Keratinocyte (primary cell): ENCODE data around the gene C10orf67. TPM values are rescaled to one million over a fixed set of nuclear protein-coding genes. Genes with fewer than 3 reads are reported as not detected.

Experiments
- DNase-seq: peaks from one replicate; pipeline ENCODE4 v3.0.0-alpha.2; 2011; ENCODE audit warnings: low read depth, missing footprints, low spot score
- FAIRE-seq: peaks from 2 replicates; lab custom pipeline; 2011; peaks lifted over from hg19 to GRCh38; lab: Jason Lieb, UNC
- H2AFZ ChIP-seq: 2 replicates; pipeline ENCODE4 v1.6.0; 2012; ENCODE audit warnings: low read length, control low read depth, inconsistent platforms; ENCODE audit not compliant: control insufficient read depth
- H3K27ac ChIP-seq: 2 replicates; pipeline ENCODE4 v1.5.1; 2011; ENCODE audit warnings: low read length; ENCODE audit not compliant: control insufficient read depth, insufficient read depth
- H3K27me3 ChIP-seq: 3 replicates; pipeline ENCODE4 v1.6.0; 2011; ENCODE audit warnings: low read length; ENCODE audit not compliant: control insufficient read depth, insufficient read depth; ENCODE audit errors: extremely low read depth
- H3K36me3 ChIP-seq, 2 experiments: 2 replicates in 1 of 2; 3 replicates in 1 of 2; pipeline ENCODE4 v1.5.1; 2011; ENCODE audit warnings: low read length in 2 of 2, mild to moderate bottlenecking in 1 of 2; ENCODE audit not compliant: control insufficient read depth in 2 of 2, insufficient read depth in 2 of 2; ENCODE audit errors: extremely low read depth in 1 of 2
- H3K4me1 ChIP-seq: 3 replicates; pipeline ENCODE4 v1.5.1; 2011; ENCODE audit warnings: low read length; ENCODE audit not compliant: control insufficient read depth, insufficient read depth; ENCODE audit errors: extremely low read depth
- H3K4me2 ChIP-seq: 3 replicates; pipeline ENCODE4 v1.6.0; 2011; ENCODE audit warnings: low read depth, low read length; ENCODE audit not compliant: control insufficient read depth, insufficient read depth; ENCODE audit errors: extremely low read depth
- H3K4me3 ChIP-seq, 3 experiments: fragments of 200-600 bp in 1 of 3; sonication (generic) in 1 of 3; 2 replicates in 2 of 3; 3 replicates in 1 of 3; pipeline ENCODE4 v1.5.1; 2011 to 2016; ENCODE audit warnings: low read length in 3 of 3, mild to moderate bottlenecking in 3 of 3, control low read depth in 2 of 3, inconsistent platforms in 1 of 3, low read depth in 1 of 3, mixed read lengths in 1 of 3, mixed run types in 1 of 3, moderate library complexity in 1 of 3; ENCODE audit not compliant: control insufficient read depth in 2 of 3, insufficient read depth in 2 of 3; ENCODE audit errors: extremely low read depth in 1 of 3
- H3K79me2 ChIP-seq: 2 replicates; pipeline ENCODE4 v1.6.0; 2012; ENCODE audit warnings: low read length; ENCODE audit not compliant: control insufficient read depth, insufficient read depth
- H3K9ac ChIP-seq: 3 replicates; pipeline ENCODE4 v1.6.0; 2011; ENCODE audit warnings: low read length; ENCODE audit not compliant: control insufficient read depth, insufficient read depth; ENCODE audit errors: extremely low read depth
- H3K9me1 ChIP-seq: 3 replicates; pipeline ENCODE4 v1.6.0; 2011; ENCODE audit warnings: low read length; ENCODE audit not compliant: control insufficient read depth, insufficient read depth; ENCODE audit errors: extremely low read depth
- H3K9me3 ChIP-seq: 2 replicates; pipeline ENCODE4 v1.5.1; 2012; ENCODE audit warnings: low read depth, low read length; ENCODE audit not compliant: control insufficient read depth
- H4K20me1 ChIP-seq: 3 replicates; pipeline ENCODE4 v1.6.0; 2011; ENCODE audit warnings: low read length; ENCODE audit not compliant: control insufficient read depth, insufficient read depth; ENCODE audit errors: extremely low read depth
- CTCF ChIP-seq, 3 experiments: IDR thresholded peaks in 1 of 3; conservative IDR thresholded peaks in 1 of 3; optimal IDR thresholded peaks in 1 of 3; 2 replicates in 2 of 3; 3 replicates in 1 of 3; pipeline versions ENCODE3 to v1.5.1; 2011; ENCODE audit warnings: low read length in 3 of 3, mild to moderate bottlenecking in 3 of 3, moderate library complexity in 2 of 3, control low read depth in 1 of 3, inconsistent platforms in 1 of 3; ENCODE audit not compliant: insufficient read depth in 2 of 3; ENCODE audit errors: extremely low read depth in 1 of 3
- EZH2 ChIP-seq: IDR thresholded peaks from one replicate; pipeline ENCODE4 v1.6.1; 2012; ENCODE audit warnings: inconsistent platforms, mild to moderate bottlenecking, low read length, moderate library complexity
- dilution Hi-C: fragments of 300-500 bp; cut with MboI; formaldehyde crosslinking; loops from one replicate; pipeline ENCODE4 v1.7.0; 2020; ENCODE audit warnings: low sequenced_read_pairs; ENCODE audit not compliant: extremely low pct_ligation_motif_present
- polyA plus RNA-seq, 5 experiments: library from polyadenylated mRNA; depleted of rRNA in 3 of 5; stranded (reverse) in 3 of 5; stranded (forward) in 1 of 5; unstranded in 1 of 5; fragments of >200 nt; gene quantifications; 1 replicate in 1 of 5; 2 replicates in 3 of 5; 3 replicates in 1 of 5; pipeline versions ENCODE4 v1.2.1 to v1.2.3, GENCODE V29; 2011 to 2012; ENCODE audit warnings: missing spikeins in 2 of 5, low read depth in 1 of 5, low replicate concordance in 1 of 5

Gene C10orf67
- polyA plus RNA-seq, 1 donor (not counting 4 experiments of a cell fraction or from before 2014, with no cell fraction given): 0.26 TPM

GRCh38 chr10:23343591-23344240, 881 bp downstream of the C10orf67 start:
- Histone ChIP-seq H3K9me1 (peaks cover 2% of the 10 kb centered on the region), H3K9me3 (no peaks in the 10 kb centered on the region), H3K4me2 (peak overlapping the region; percentile 60), H3K9ac (peak overlapping the region; percentile 76), H3K27me3 (no peaks in the 10 kb centered on the region), H3K36me3 (no peaks in the 10 kb centered on the region), H4K20me1 (no peaks in the 10 kb centered on the region), H3K79me2 (no peaks in the 10 kb centered on the region), H3K27ac (no peak overlapping the region), H3K4me3 (peak overlapping the region; percentile 23 to 41 (median 38)), H2AFZ (peak overlapping the region; percentile 58), H3K4me1 (peaks cover 32% of the 10 kb centered on the region)
- dilution Hi-C loops: no loop called here
- TF ChIP-seq EZH2 (no peak), CTCF (optimal IDR thresholded peaks at IDR 0.05 in 1 of 3, IDR thresholded peaks at IDR 0.05 in 1 of 3, conservative IDR thresholded peaks at IDR 0.05 in 1 of 3; ENCODE audit: extremely low read depth in 1 of 3, insufficient read depth in 2 of 3, low read length in 3 of 3) (no peak)
- DNase-seq: no peak
- no peak for FAIRE-seq

GRCh38 chr10:23342213-23342884, 2.2 kb downstream of the C10orf67 start:
- FAIRE-seq (no peak), DNase-seq (no peak)
- no peak overlapping the region for H3K4me2 ChIP-seq
- no peak overlapping the region for H3K9ac ChIP-seq
- dilution Hi-C loops: no loop called here
- no peaks in the 10 kb centered on the region for H3K79me2 ChIP-seq
- no peaks in the 10 kb centered on the region for H3K27me3 ChIP-seq
- H4K20me1 ChIP-seq: no peaks in the 10 kb centered on the region
- no peaks in the 10 kb centered on the region for H3K9me3 ChIP-seq
- H3K36me3 ChIP-seq: no peaks in the 10 kb centered on the region
- no peak overlapping the region for H2AFZ ChIP-seq
- TF ChIP-seq CTCF (optimal IDR thresholded peaks at IDR 0.05 in 1 of 3, IDR thresholded peaks at IDR 0.05 in 1 of 3, conservative IDR thresholded peaks at IDR 0.05 in 1 of 3; ENCODE audit: extremely low read depth in 1 of 3, insufficient read depth in 2 of 3, low read length in 3 of 3): no peak
- H3K27ac ChIP-seq: no peak overlapping the region
- peaks cover 2% of the 10 kb centered on the region for H3K9me1 ChIP-seq
- H3K4me1 ChIP-seq: peaks cover 42% of the 10 kb centered on the region
- no peak overlapping the region for H3K4me3 ChIP-seq
